HCT116 (cell line): ENCODE data around the gene ASGR1. TPM values are rescaled to one million over a fixed set of nuclear protein-coding genes. Genes with fewer than 3 reads are reported as not detected.

Experiments used
- ATAC-seq: fragments of 200-7000 bp; cut with Tn5 transposase; 2 replicates; pipeline ENCODE4 v1.9.1; 2020; ENCODE audit warnings: mild to moderate bottlenecking, moderate library complexity
- BruUV-seq: library from RNA; stranded (reverse); fragments of 400-500 nt; replicated peaks from 2 replicates; lab custom pipeline; 2021; lab: Mats Ljungman, UMichigan
- CTCF ChIA-PET: fragments of 300-600 bp; sonication (Branson Sonifier 250); formaldehyde crosslinking; loops from one replicate; lab custom pipeline; 2021; ENCODE audit warnings: antibody characterized with exemption; lab: Charles Lee
- POLR2A ChIA-PET: fragments of 300-600, 350-600 bp; sonication (Branson Sonifier 250); formaldehyde crosslinking; loops from one replicate; lab custom pipeline; 2021; ENCODE audit warnings: antibody characterized with exemption; lab: Charles Lee
- RAD21 ChIA-PET, 2 experiments: fragments of 300-600 bp; sonication (Branson Sonifier 250); formaldehyde crosslinking; loops; one replicate each; lab custom pipeline; 2023; ENCODE audit warnings: low total read pairs in 2 of 2; ENCODE audit not compliant: uncharacterized antibody in 2 of 2, unreplicated experiment in 2 of 2, low non-redundant PET in 1 of 2; lab: Charles Lee
- DNase-seq: peaks from one replicate; pipeline ENCODE4 v3.0.0-alpha.2; 2010; ENCODE audit warnings: low read depth, low spot score
- H2AFZ ChIP-seq: fragments of 200-600 bp; shearing (Covaris generic), sonication (generic); 2 replicates; pipeline ENCODE4 v1.6.1; 2017; ENCODE audit warnings: low read depth, mixed run types, mixed read lengths, antibody characterized with exemption, low read length; ENCODE audit not compliant: poor library complexity, severe bottlenecking
- H3K27ac ChIP-seq: 2 replicates; pipeline ENCODE4 v1.5.1; 2012; ENCODE audit warnings: low read depth, low read length
- H3K27me3 ChIP-seq: fragments of 200-600 bp; sonication (generic); 2 replicates; pipeline ENCODE4 v1.6.1; 2016; ENCODE audit warnings: mixed run types, low read length, mixed read lengths; ENCODE audit not compliant: insufficient read depth
- H3K36me3 ChIP-seq, 2 experiments: fragments of 200-500 bp in 1 of 2; fragments of 200-600 bp in 1 of 2; sonication (Bioruptor generic) in 1 of 2; sonication (generic) in 1 of 2; 2 replicates each; pipeline versions ENCODE4 v1.5.1 to v1.6.1; 2014 to 2016; ENCODE audit warnings: low read length in 2 of 2, inconsistent platforms in 1 of 2, mixed read lengths in 1 of 2, mixed run types in 1 of 2; ENCODE audit not compliant: insufficient read depth in 2 of 2, control insufficient read depth in 1 of 2
- H3K4me1 ChIP-seq, 2 experiments: fragments of 200-600 bp in 1 of 2; sonication (generic) in 1 of 2; 2 replicates each; pipeline versions ENCODE4 v1.5.1 to v1.6.1; 2012 to 2017; ENCODE audit warnings: low read length in 2 of 2, inconsistent platforms in 1 of 2, mild to moderate bottlenecking in 1 of 2, mixed read lengths in 1 of 2, mixed run types in 1 of 2, moderate library complexity in 1 of 2; ENCODE audit not compliant: insufficient read depth in 2 of 2, control insufficient read depth in 1 of 2
- H3K4me2 ChIP-seq: fragments of 200-600 bp; sonication (generic); 2 replicates; pipeline ENCODE4 v1.6.1; 2017; ENCODE audit warnings: mixed run types, low read length, mixed read lengths
- H3K4me3 ChIP-seq, 2 experiments: fragments of 200-600 bp in 1 of 2; sonication (generic) in 1 of 2; replicated peaks in 1 of 2; 2 replicates each; pipeline ENCODE4 v1.5.1; 2011 to 2016; ENCODE audit warnings: low read length in 2 of 2, control low read depth in 1 of 2, low read depth in 1 of 2, mild to moderate bottlenecking in 1 of 2, mixed read lengths in 1 of 2, mixed run types in 1 of 2
- H3K79me2 ChIP-seq: fragments of 200-600 bp; sonication (generic); 2 replicates; pipeline ENCODE4 v1.6.1; 2017; ENCODE audit warnings: mild to moderate bottlenecking, mixed run types, low read length, moderate library complexity, mixed read lengths; ENCODE audit not compliant: insufficient read depth
- H3K9ac ChIP-seq: fragments of 200-600 bp; sonication (generic); 2 replicates; pipeline ENCODE4 v1.6.1; 2016; ENCODE audit warnings: low read length, mixed read lengths
- H3K9me2 ChIP-seq: fragments of 200-600 bp; sonication (generic), shearing (Covaris generic); 2 replicates; pipeline ENCODE4 v1.6.1; 2017; ENCODE audit warnings: mixed run types, mild to moderate bottlenecking, moderate library complexity; ENCODE audit not compliant: insufficient read depth
- H3K9me3 ChIP-seq, 2 experiments: fragments of 200-500 bp in 1 of 2; fragments of 200-600 bp in 1 of 2; sonication (Bioruptor generic) in 1 of 2; sonication (generic) in 1 of 2; 2 replicates each; pipeline ENCODE4 v1.6.1; 2014 to 2017; ENCODE audit warnings: low read length in 2 of 2, mixed read lengths in 2 of 2, inconsistent platforms in 1 of 2, low read depth in 1 of 2, mild to moderate bottlenecking in 1 of 2, mixed run types in 1 of 2, moderate library complexity in 1 of 2; ENCODE audit not compliant: control insufficient read depth in 1 of 2, insufficient read depth in 1 of 2
- H4K20me1 ChIP-seq: fragments of 200-600 bp; sonication (generic), shearing (Covaris generic); 2 replicates; pipeline ENCODE4 v1.6.1; 2017; ENCODE audit warnings: mixed run types, mild to moderate bottlenecking, moderate library complexity; ENCODE audit not compliant: insufficient read depth
- ATF3 ChIP-seq: IDR thresholded peaks from 2 replicates; pipeline ENCODE4 v1.6.1; 2012
- CEBPB ChIP-seq: IDR thresholded peaks from 2 replicates; pipeline ENCODE4 v1.6.1; 2012; ENCODE audit warnings: low read depth
- CTCF ChIP-seq, 3 experiments: fragments of 200-600 bp in 1 of 3; sonication (generic) in 1 of 3; IDR thresholded peaks in 2 of 3; conservative IDR thresholded peaks in 1 of 3; 2 replicates each; pipeline ENCODE4 v1.5.1; 2012 to 2017; ENCODE audit warnings: low read depth in 2 of 3, low read length in 2 of 3, antibody characterized with exemption in 1 of 3, borderline replicate concordance in 1 of 3, control low read depth in 1 of 3, mild to moderate bottlenecking in 1 of 3, mixed read lengths in 1 of 3, mixed run types in 1 of 3, moderate library complexity in 1 of 3; ENCODE audit not compliant: insufficient read depth in 1 of 3
- ELF1 ChIP-seq: IDR thresholded peaks from 2 replicates; pipeline ENCODE4 v1.6.1; 2012; ENCODE audit warnings: low read depth, borderline replicate concordance
- FOSL1 ChIP-seq: IDR thresholded peaks from 2 replicates; pipeline ENCODE4 v1.6.1; 2012; ENCODE audit warnings: low read depth
- JUND ChIP-seq: IDR thresholded peaks from 2 replicates; pipeline ENCODE4 v1.6.1; 2012
- MAX ChIP-seq: IDR thresholded peaks from 2 replicates; pipeline ENCODE4 v1.6.1; 2012
- POLR2A ChIP-seq: IDR thresholded peaks from 2 replicates; pipeline ENCODE4 v1.7.0; 2011; ENCODE audit warnings: borderline replicate concordance; ENCODE audit not compliant: insufficient read depth, insufficient read length; ENCODE audit errors: extremely low read depth
- POLR2AphosphoS5 ChIP-seq: IDR thresholded peaks from 2 replicates; pipeline ENCODE4 v1.6.1; 2011; ENCODE audit warnings: mild to moderate bottlenecking, low read depth, low read length, moderate library complexity
- RAD21 ChIP-seq: IDR thresholded peaks from 2 replicates; pipeline ENCODE4 v1.6.1; 2012; ENCODE audit warnings: low read depth, mild to moderate bottlenecking
- REST ChIP-seq: IDR thresholded peaks from 2 replicates; pipeline ENCODE4 v1.6.1; 2012; ENCODE audit warnings: low read depth
- SIN3A ChIP-seq: IDR thresholded peaks from 2 replicates; pipeline ENCODE4 v1.6.1; 2012; ENCODE audit warnings: low read depth
- SRF ChIP-seq: IDR thresholded peaks from 2 replicates; pipeline ENCODE4 v1.6.1; 2012; ENCODE audit warnings: low read depth
- TCF7L2 ChIP-seq: IDR thresholded peaks from 2 replicates; pipeline ENCODE4 v1.7.0; 2011; ENCODE audit warnings: borderline replicate concordance, inconsistent platforms; ENCODE audit not compliant: insufficient read depth, insufficient read length; ENCODE audit errors: extremely low read depth
- YY1 ChIP-seq: IDR thresholded peaks from 2 replicates; pipeline ENCODE4 v1.6.1; 2011; ENCODE audit warnings: low read length, low read depth, moderate library complexity, mild to moderate bottlenecking; ENCODE audit not compliant: insufficient replicate concordance; ENCODE audit errors: extremely low read depth
- ZBTB33 ChIP-seq: IDR thresholded peaks from 2 replicates; pipeline ENCODE4 v1.6.1; 2011; ENCODE audit warnings: mild to moderate bottlenecking, low read length, moderate library complexity; ENCODE audit not compliant: insufficient replicate concordance; ENCODE audit errors: extremely low read depth
- ZFX ChIP-seq: fragments of 450-650 bp; IDR thresholded peaks from 2 replicates; pipeline ENCODE4 v1.6.1; 2017
- ZNF274 ChIP-seq: fragments of 200-500 bp; sonication (Bioruptor generic); IDR thresholded peaks from 2 replicates; pipeline ENCODE4 v1.6.1; 2014; ENCODE audit warnings: mild to moderate bottlenecking, low read depth, low read length, inconsistent platforms
- intact Hi-C: fragments of 100-400 bp; cut with micrococcal nuclease; formaldehyde crosslinking; loops from 2 replicates; pipeline ENCODE4 v1.10.0; 2022
- total RNA-seq: library from RNA; stranded (reverse); gene quantifications from one replicate; pipeline ENCODE4 v1.2.1, GENCODE V29; 2021; ENCODE audit not compliant: unreplicated experiment

ASGR1 gene
- total RNA-seq, 1 experiment from 2014 or later: 1.2 TPM

GRCh38 chr17:7167832-7168231 is 11.3 kb downstream of the ASGR1 start (continued):
- TF ChIP-seq JUND: no peak
- TF ChIP-seq FOSL1: no peak
- no peak for TF ChIP-seq YY1
- TF ChIP-seq SIN3A: no peak
- TF ChIP-seq POLR2A: no peak
- no peak for TF ChIP-seq SRF

GRCh38 chr17:7166873-7167272 is 12.3 kb downstream of the ASGR1 start:
- CTCF ChIA-PET: interaction anchor here (3.7 kb wide), 1 partner anchor 121 kb away, joined by 48 read pairs; no protein-coding TSS in a partner anchor
- H3K9me3 ChIP-seq: peaks cover 0 to 4% of the 10 kb centered on the region in 2 experiments; a peak in 1 of 4 replicates
- no peaks in the 10 kb centered on the region for H4K20me1 ChIP-seq
- no peak overlapping the region for H3K27ac ChIP-seq
- intact Hi-C loops: no loop called here
- RAD21 ChIA-PET: no interaction called here
- no peak overlapping the region for H3K4me2 ChIP-seq
- no peak overlapping the region for H3K9ac ChIP-seq
- no peak overlapping the region for H2AFZ ChIP-seq
- H3K4me1 ChIP-seq: no peaks in the 10 kb centered on the region
- no TSS peak for BruUV-seq
- H3K27me3 ChIP-seq: no peaks in the 10 kb centered on the region
- no peaks in the 10 kb centered on the region for H3K9me2 ChIP-seq
- H3K4me3 ChIP-seq: no peak overlapping the region
- POLR2A ChIA-PET: no interaction called here
- DNase-seq (no peak), ATAC-seq (no peak)
- H3K79me2 ChIP-seq: no peaks in the 10 kb centered on the region
- H3K36me3 ChIP-seq: no peaks in the 10 kb centered on the region
- TF ChIP-seq ZFX: no peak
- TF ChIP-seq ATF3: no peak
- no peak for TF ChIP-seq ZBTB33
- TF ChIP-seq REST: no peak
- no peak for TF ChIP-seq ZNF274
- no peak for TF ChIP-seq CTCF (IDR thresholded peaks at IDR 0.05 in 2 of 3, conservative IDR thresholded peaks at IDR 0.05 in 1 of 3; ENCODE audit: borderline replicate concordance in 1 of 3, insufficient read depth in 1 of 3, low read depth in 2 of 3, low read length in 2 of 3)
- no peak for TF ChIP-seq RAD21
- TF ChIP-seq POLR2A: no peak
- no peak for TF ChIP-seq ELF1
- TF ChIP-seq MAX: no peak
- no peak for TF ChIP-seq YY1
- no peak for TF ChIP-seq SIN3A
- TF ChIP-seq JUND: no peak
- TF ChIP-seq POLR2AphosphoS5: no peak
- TF ChIP-seq CEBPB: no peak
- TF ChIP-seq TCF7L2: no peak
- TF ChIP-seq FOSL1: no peak
